ENCODE data around the gene TLE4. TPM values are rescaled to one million over a fixed set of nuclear protein-coding genes. Genes with fewer than 3 reads are reported as not detected.

Gene TLE4
- total and polyA plus RNA-seq, 2 of the 4 experiments (the other 2 are of a cell fraction) = 68.0 to 78.1 TPM

DNA sequence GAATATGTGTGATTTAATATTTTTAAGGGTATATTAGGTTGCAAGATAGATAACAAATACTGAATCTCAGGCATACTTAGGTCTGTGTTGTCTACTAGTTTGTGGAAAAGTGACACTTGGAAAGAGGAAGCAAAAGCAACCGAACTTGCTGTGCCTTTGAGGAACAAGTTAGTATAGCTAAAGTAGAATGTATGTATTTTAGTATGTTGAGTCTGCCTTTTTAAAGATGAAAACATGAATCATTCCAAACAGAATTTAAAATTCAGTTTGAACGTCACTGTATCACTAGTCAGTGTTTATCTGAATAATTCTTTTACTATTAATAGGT, 12.9 kb downstream of the TLE4 start:
- in situ Hi-C loops (cut with MboI; ENCODE audit: low sequenced_read_pairs) = no loop called here
- Histone ChIP-seq H4K91ac (ENCODE audit: insufficient read depth, low read depth, low read length) (no peak overlapping the region), H2BK15ac (ENCODE audit: low read depth, low read length) (no peak overlapping the region), H3K27ac (ENCODE audit: insufficient read depth, low read length) (no peak overlapping the region), H2BK5ac (ENCODE audit: low read depth, low read length, poor library complexity, severe bottlenecking) (no peak overlapping the region), H4K8ac (ENCODE audit: low read depth in 2 of 2, low read length in 2 of 2) (no peak overlapping the region), H3K18ac (ENCODE audit: low read depth, low read length) (no peak overlapping the region), H2AK5ac (ENCODE audit: low read depth, low read length) (no peak overlapping the region), H3K79me1 (ENCODE audit: low read depth in 1 of 2, low read length in 2 of 2) (peaks cover 41 to 74% of the 10 kb centered on the region in 2 experiments), H3K27me3 (ENCODE audit: control insufficient read depth, insufficient read depth, low read length) (no peaks in the 10 kb centered on the region), H3K9ac (ENCODE audit: low read depth, low read length) (no peak overlapping the region), H3K4me3 (ENCODE audit: insufficient read depth, low read depth, low read length) (no peak overlapping the region), H3K23ac (ENCODE audit: low read depth, low read length) (0 out of 2 replicates have a peak overlapping the region, but pooled peaks have one; percentile 60), H3K9me1 (ENCODE audit: insufficient read depth, low read length) (peaks cover 10% of the 10 kb centered on the region), H4K20me1 (ENCODE audit: insufficient read depth, low read length) (peaks cover 27% of the 10 kb centered on the region; the same call in 1 of the 2 replicates), H3K4me1 (ENCODE audit: control insufficient read depth, insufficient read depth, low read length) (peaks cover 11% of the 10 kb centered on the region), H3K9me3 (ENCODE audit: control insufficient read depth, insufficient read depth, low read length) (no peaks in the 10 kb centered on the region), H2BK20ac (ENCODE audit: low read depth, low read length) (no peak overlapping the region), H3K56ac (ENCODE audit: extremely low read depth, insufficient read depth, low read length) (no peak overlapping the region), H4K5ac (ENCODE audit: low read depth, low read length) (no peak overlapping the region), H3K4ac (ENCODE audit: low read depth, low read length) (no peak overlapping the region), H3K36me3 (ENCODE audit: control insufficient read depth, insufficient read depth, low read length) (peaks cover 8% of the 10 kb centered on the region), H2AFZ (replicated peaks; ENCODE audit: low read length, poor library complexity) (no peak overlapping the region), H2BK120ac (ENCODE audit: low read depth, low read length) (no peak overlapping the region), H2AK9ac (replicated peaks; ENCODE audit: low read depth, low read length, poor library complexity) (no peak overlapping the region), H3K4me2 (ENCODE audit: low read depth, low read length) (no peak overlapping the region), H3K14ac (replicated peaks; ENCODE audit: low read depth, low read length) (no peak overlapping the region)
- WGBS, 2 experiments (ENCODE audit: extremely low coverage in 2 of 2, insufficient read length in 1 of 2) = no CpG with 5 or more reads among the region's 2 CpGs
- DNase-seq = peak; percentile 26
- dilution Hi-C loops (cut with HindIII; ENCODE audit: low sequenced_read_pairs, unreplicated experiment) = no loop called here
- CTCF ChIA-PET = interaction anchor here (1.1 kb wide), 1 partner anchor 120 kb away, joined by 3 read pairs; no protein-coding TSS in a partner anchor
- ATAC-seq (ENCODE audit: low read depth) = no peak
- TF ChIP-seq, protein P1, sequence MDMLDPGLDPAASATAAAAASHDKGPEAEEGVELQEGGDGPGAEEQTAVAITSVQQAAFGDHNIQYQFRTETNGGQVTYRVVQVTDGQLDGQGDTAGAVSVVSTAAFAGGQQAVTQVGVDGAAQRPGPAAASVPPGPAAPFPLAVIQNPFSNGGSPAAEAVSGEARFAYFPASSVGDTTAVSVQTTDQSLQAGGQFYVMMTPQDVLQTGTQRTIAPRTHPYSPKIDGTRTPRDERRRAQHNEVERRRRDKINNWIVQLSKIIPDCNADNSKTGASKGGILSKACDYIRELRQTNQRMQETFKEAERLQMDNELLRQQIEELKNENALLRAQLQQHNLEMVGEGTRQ (IDR thresholded peaks at IDR 0.05; ENCODE audit: low read depth, low read length) = no peak
- TF ChIP-seq MXI1 (IDR thresholded peaks at IDR 0.05; ENCODE audit: borderline replicate concordance, low read depth, low read length) = no peak
- no peak for TF ChIP-seq BHLHE40 (IDR thresholded peaks at IDR 0.05; ENCODE audit: low read depth, low read length)
- no peak for TF ChIP-seq RCOR1 (IDR thresholded peaks at IDR 0.05; ENCODE audit: insufficient replicate concordance, low read length)
- TF ChIP-seq FOS (IDR thresholded peaks at IDR 0.05; ENCODE audit: low read depth, low read length) = no peak
- TF ChIP-seq SMC3 (IDR thresholded peaks at IDR 0.05; ENCODE audit: low read depth, low read length) = no peak
- TF ChIP-seq, protein P2, sequence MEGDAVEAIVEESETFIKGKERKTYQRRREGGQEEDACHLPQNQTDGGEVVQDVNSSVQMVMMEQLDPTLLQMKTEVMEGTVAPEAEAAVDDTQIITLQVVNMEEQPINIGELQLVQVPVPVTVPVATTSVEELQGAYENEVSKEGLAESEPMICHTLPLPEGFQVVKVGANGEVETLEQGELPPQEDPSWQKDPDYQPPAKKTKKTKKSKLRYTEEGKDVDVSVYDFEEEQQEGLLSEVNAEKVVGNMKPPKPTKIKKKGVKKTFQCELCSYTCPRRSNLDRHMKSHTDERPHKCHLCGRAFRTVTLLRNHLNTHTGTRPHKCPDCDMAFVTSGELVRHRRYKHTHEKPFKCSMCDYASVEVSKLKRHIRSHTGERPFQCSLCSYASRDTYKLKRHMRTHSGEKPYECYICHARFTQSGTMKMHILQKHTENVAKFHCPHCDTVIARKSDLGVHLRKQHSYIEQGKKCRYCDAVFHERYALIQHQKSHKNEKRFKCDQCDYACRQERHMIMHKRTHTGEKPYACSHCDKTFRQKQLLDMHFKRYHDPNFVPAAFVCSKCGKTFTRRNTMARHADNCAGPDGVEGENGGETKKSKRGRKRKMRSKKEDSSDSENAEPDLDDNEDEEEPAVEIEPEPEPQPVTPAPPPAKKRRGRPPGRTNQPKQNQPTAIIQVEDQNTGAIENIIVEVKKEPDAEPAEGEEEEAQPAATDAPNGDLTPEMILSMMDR (conservative IDR thresholded peaks at IDR 0.05; ENCODE audit: low read depth, low read length) = no peak
- TF ChIP-seq NFE2L2 (IDR thresholded peaks at IDR 0.05; ENCODE audit: low read depth, low read length) = no peak
- TF ChIP-seq MAFK (IDR thresholded peaks at IDR 0.05; ENCODE audit: low read depth, low read length) = no peak
- TF ChIP-seq, protein P3, sequence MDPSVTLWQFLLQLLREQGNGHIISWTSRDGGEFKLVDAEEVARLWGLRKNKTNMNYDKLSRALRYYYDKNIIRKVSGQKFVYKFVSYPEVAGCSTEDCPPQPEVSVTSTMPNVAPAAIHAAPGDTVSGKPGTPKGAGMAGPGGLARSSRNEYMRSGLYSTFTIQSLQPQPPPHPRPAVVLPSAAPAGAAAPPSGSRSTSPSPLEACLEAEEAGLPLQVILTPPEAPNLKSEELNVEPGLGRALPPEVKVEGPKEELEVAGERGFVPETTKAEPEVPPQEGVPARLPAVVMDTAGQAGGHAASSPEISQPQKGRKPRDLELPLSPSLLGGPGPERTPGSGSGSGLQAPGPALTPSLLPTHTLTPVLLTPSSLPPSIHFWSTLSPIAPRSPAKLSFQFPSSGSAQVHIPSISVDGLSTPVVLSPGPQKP (IDR thresholded peaks at IDR 0.05; ENCODE audit: borderline replicate concordance, low read depth, low read length) = no peak
- TF ChIP-seq POLR2A (IDR thresholded peaks at IDR 0.05; ENCODE audit: low read depth, low read length) = no peak
- no peak for TF ChIP-seq RAD21 (IDR thresholded peaks at IDR 0.05; ENCODE audit: low read length)
- no peak for TF ChIP-seq CEBPB (IDR thresholded peaks at IDR 0.05; ENCODE audit: low read depth, low read length)
- TF ChIP-seq CHD1 (IDR thresholded peaks at IDR 0.05; ENCODE audit: low read depth, low read length) = no peak
- TF ChIP-seq RFX5 (IDR thresholded peaks at IDR 0.05; ENCODE audit: low read depth, low read length) = no peak
- TF ChIP-seq MAZ (IDR thresholded peaks at IDR 0.05; ENCODE audit: borderline replicate concordance, low read depth, low read length) = no peak
- intact Hi-C loops (cut with micrococcal nuclease) = no loop called here
- no TSS peak for BruUV-seq (replicated peaks)
- POLR2A ChIA-PET (ENCODE audit: unreplicated experiment) = no interaction called here

Measured in IMR-90 (cell line).